WI38 (cell line): ENCODE results near the gene LIX1.

Experiments
- H3K4me3 ChIP-seq: 2 replicates; pipeline ENCODE4 v1.5.1; 2011; ENCODE audit warnings: low read depth, mild to moderate bottlenecking, control low read depth, low read length
- CTCF ChIP-seq: IDR thresholded peaks from 2 replicates; pipeline ENCODE4 v1.5.1; 2012; ENCODE audit warnings: low read depth, mild to moderate bottlenecking, control low read depth, low read length

The LIX1 gene

DNA sequence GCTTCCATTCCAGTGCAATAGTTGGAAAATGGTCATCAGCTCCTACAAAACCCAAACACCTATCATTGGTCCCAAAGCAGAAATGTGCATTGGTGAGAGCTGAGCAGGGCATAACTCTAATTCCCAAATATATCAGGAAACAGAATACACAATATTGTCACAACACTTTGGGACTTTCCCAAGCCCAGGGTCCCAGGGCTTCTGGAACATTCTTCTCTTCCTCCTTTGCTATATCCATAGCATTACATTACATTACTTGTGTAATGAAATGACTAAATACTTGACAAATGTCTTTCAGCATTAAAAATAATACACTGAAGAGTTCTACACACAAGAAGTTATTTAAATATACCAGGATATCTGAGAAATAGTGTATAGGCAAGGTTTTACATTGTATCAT, 45.6 kb downstream of the LIX1 start:
- no peak overlapping the region for H3K4me3 ChIP-seq
- TF ChIP-seq CTCF, result no peak

DNA sequence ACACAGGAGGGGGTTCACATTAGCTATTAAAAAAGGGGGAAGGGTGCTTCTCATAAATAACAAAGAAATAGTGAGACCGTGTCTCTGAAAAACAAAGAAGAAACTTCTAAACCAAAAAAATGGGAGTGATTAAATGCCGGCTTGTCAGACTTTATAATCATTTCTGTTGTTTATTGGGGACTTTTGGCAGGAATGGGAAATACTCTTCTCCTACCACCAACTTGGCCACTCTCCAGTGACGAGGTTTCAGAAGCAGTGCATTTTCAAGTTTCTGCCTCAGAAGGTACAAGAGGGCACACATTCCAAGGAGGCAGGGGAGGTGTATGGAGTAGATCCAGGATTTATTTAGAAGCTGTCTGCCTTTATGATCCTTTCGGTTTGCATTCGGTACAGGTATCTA, 46.2 kb downstream of the LIX1 start:
- no peak for TF ChIP-seq CTCF
- H3K4me3 ChIP-seq, result no peak overlapping the region

GRCh38 chr5:97095318-97095732, 47.1 kb downstream of the LIX1 start:
- TF ChIP-seq CTCF, result no peak
- H3K4me3 ChIP-seq, result no peak overlapping the region

GRCh38 chr5:97094579-97095317, 47.7 kb downstream of the LIX1 start:
- TF ChIP-seq CTCF, result no peak
- no peak overlapping the region for H3K4me3 ChIP-seq

DNA sequence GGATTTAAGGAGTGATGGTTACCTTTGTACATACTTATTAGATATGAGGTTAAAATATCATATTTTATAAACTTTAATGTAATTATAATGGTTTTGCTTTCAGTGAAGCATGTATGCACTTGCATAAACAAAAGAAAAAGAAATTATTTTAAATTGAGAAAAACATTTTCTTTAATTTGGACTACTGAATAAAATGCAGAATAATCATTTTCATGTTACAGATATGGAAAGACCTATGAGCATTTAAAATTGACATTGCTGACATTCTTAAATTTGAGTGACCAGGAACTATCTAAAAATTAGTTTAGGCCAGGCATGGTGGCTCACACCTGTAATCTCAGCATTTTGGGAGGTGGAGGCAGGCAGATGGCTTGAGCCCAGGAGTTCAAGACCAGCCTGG, 49.2 kb downstream of the LIX1 start:
- H3K4me3 ChIP-seq, result no peak overlapping the region
- TF ChIP-seq CTCF, result no peak

GRCh38 chr5:97090944-97091343, 51.5 kb downstream of the LIX1 start:
- H3K4me3 ChIP-seq, result no peak overlapping the region
- no peak for TF ChIP-seq CTCF

GRCh38 chr5:97089149-97089801, 53.1 kb downstream of the LIX1 start:
- TF ChIP-seq CTCF, result no peak
- H3K4me3 ChIP-seq, result no peak overlapping the region
